RKO (cell line): ENCODE data around the gene SPDYA.
A peak's percentile ranks its signal among the peaks of the same experiment; 100 is the strongest.

Source experiments
- DNase-seq: peaks from one replicate; pipeline ENCODE4 v3.0.0-alpha.2; 2016; ENCODE audit warnings: low spot score

Gene SPDYA

GRCh38 chr2:28828382-28828781, 17.7 kb downstream of the SPDYA start:
- peak; percentile 5 for DNase-seq

- DNase-seq: no peak
Observed at GRCh38 chr2:28833740-28834470, 23.3 kb downstream of the SPDYA start.

- DNase-seq: no peak
Observed at GRCh38 chr2:28835781-28836180, 25.1 kb downstream of the SPDYA start.

- no peak for DNase-seq
Observed at GRCh38 chr2:28838971-28839370, 28.3 kb downstream of the SPDYA start.

GRCh38 chr2:28842042-28842441, 31.4 kb downstream of the SPDYA start:
- no peak for DNase-seq

- no peak for DNase-seq
Observed at GRCh38 chr2:28855193-28855592, 44.6 kb downstream of the SPDYA start.

GRCh38 chr2:28855977-28856376, 45.3 kb downstream of the SPDYA start:
- DNase-seq: no peak

- peak; percentile 42 for DNase-seq
Observed at GRCh38 chr2:28868611-28869010, 58.0 kb downstream of the SPDYA start.

- peak; percentile 67 for DNase-seq
Observed at GRCh38 chr2:28869494-28870145, 59.0 kb downstream of the SPDYA start.

GRCh38 chr2:28870146-28870891, 59.7 kb downstream of the SPDYA start, which contains the start of gene TRMT61B:
TSS of gene TRMT61B (minus strand) at chr2:28870309. CDS start at chr2:28870277, 32 bp downstream.
- peak; percentile 97 for DNase-seq

GRCh38 chr2:28871620-28872019, 61.0 kb downstream of the SPDYA start:
- no peak for DNase-seq

GRCh38 chr2:28880193-28880592, 69.6 kb downstream of the SPDYA start:
- DNase-seq: no peak

GRCh38 chr2:28893488-28893887, 82.9 kb downstream of the SPDYA start:
- DNase-seq: no peak

- DNase-seq: peak; percentile 99
Observed at GRCh38 chr2:28894470-28895188, 84.0 kb downstream of the SPDYA start, which contains the start of gene WDR43. TSS of gene WDR43 (plus strand) at chr2:28894667. CDS start at chr2:28894699, 32 bp downstream.

- peak; percentile 82 for DNase-seq
Observed at GRCh38 chr2:28895189-28895893, 84.7 kb downstream of the SPDYA start.

GRCh38 chr2:28896906-28897305, 86.3 kb downstream of the SPDYA start:
- DNase-seq: peak; percentile 90

- peak; percentile 19 for DNase-seq
Observed at GRCh38 chr2:28898048-28898447, 87.4 kb downstream of the SPDYA start.
